HG03469 (cell line): ENCODE measurements around the gene UQCRH.
"Not testable (repeated sequence)": the region's sequence is repeated elsewhere in the genome, so short reads cannot be mapped to it uniquely, and the experiment has no call there.

Experiments
- ATAC-seq: cut with Tn5 transposase; IDR thresholded peaks from one replicate; pipeline ENCODE4 v1.9.1; 2021; ENCODE audit warnings: mild to moderate bottlenecking, moderate library complexity, moderate number of reproducible peaks; ENCODE audit not compliant: unreplicated experiment

The UQCRH gene

GRCh38 chr1:46298387-46298786, 5.1 kb upstream of the UQCRH start:
- no peak for ATAC-seq

GRCh38 chr1:46300673-46301405, 2.7 kb upstream of the UQCRH start:
- no peak for ATAC-seq

- ATAC-seq: no peak
Measured at GRCh38 chr1:46301406-46301807, 2.1 kb upstream of the UQCRH start.

GRCh38 chr1:46301808-46302640, 1.5 kb upstream of the UQCRH start:
- no peak for ATAC-seq

- no peak for ATAC-seq
Measured at GRCh38 chr1:46302641-46303037, 859 bp upstream of the UQCRH start.

GRCh38 chr1:46303872-46304326, 401 bp downstream of the UQCRH start:
- ATAC-seq: no peak

- ATAC-seq: no peak
Measured at GRCh38 chr1:46306159-46306530, 2.6 kb downstream of the UQCRH start.

- ATAC-seq: no peak
Measured at GRCh38 chr1:46309401-46310159, 6.1 kb downstream of the UQCRH start.

- no peak for ATAC-seq
Measured at GRCh38 chr1:46310321-46310720, 6.8 kb downstream of the UQCRH start.

GRCh38 chr1:46315669-46316403, 12.3 kb downstream of the UQCRH start:
- ATAC-seq: no peak

- ATAC-seq: no peak
Measured at GRCh38 chr1:46317323-46317722, 13.8 kb downstream of the UQCRH start.

- not testable (repeated sequence) for ATAC-seq
Measured at GRCh38 chr1:46319301-46319700, 15.8 kb downstream of the UQCRH start.

- not testable (repeated sequence) for ATAC-seq
Measured at GRCh38 chr1:46319960-46320914, 16.7 kb downstream of the UQCRH start.

- ATAC-seq: not testable (repeated sequence)
Measured at GRCh38 chr1:46322191-46322590, 18.7 kb downstream of the UQCRH start.

GRCh38 chr1:46325285-46326076, 22.0 kb downstream of the UQCRH start:
- not testable (repeated sequence) for ATAC-seq

- not testable (repeated sequence) for ATAC-seq
Measured at GRCh38 chr1:46328182-46328581, 24.7 kb downstream of the UQCRH start.

GRCh38 chr1:46329807-46330206, 26.3 kb downstream of the UQCRH start:
- ATAC-seq: not testable (repeated sequence)

- not testable (repeated sequence) for ATAC-seq
Measured at GRCh38 chr1:46330381-46330780, 26.9 kb downstream of the UQCRH start.
